HK-2 (cell line): Measurements from ENCODE around the gene PELI2.
"Not testable (repeated sequence)": the region's sequence is repeated elsewhere in the genome, so short reads cannot be mapped to it uniquely, and the experiment has no call there.

ENCODE experiments used
- DNase-seq: peaks from one replicate; pipeline ENCODE4 v3.0.0-alpha.2; 2018; ENCODE audit not compliant: unreplicated experiment

Gene PELI2

GRCh38 chr14:56143025-56143424 is 24.8 kb downstream of the PELI2 start:
- no peak for DNase-seq

GRCh38 chr14:56144176-56144575 is 26.0 kb downstream of the PELI2 start:
- no peak for DNase-seq

GRCh38 chr14:56145181-56145769 is 27.1 kb downstream of the PELI2 start:
- DNase-seq: no peak

- DNase-seq: no peak
Measured at GRCh38 chr14:56145965-56146364, 27.8 kb downstream of the PELI2 start.

GRCh38 chr14:56147449-56147848 is 29.2 kb downstream of the PELI2 start:
- DNase-seq: no peak

- no peak for DNase-seq
Measured at GRCh38 chr14:56147986-56148901, 30.0 kb downstream of the PELI2 start.

GRCh38 chr14:56149151-56149550 is 30.9 kb downstream of the PELI2 start:
- DNase-seq: no peak

GRCh38 chr14:56149995-56150394 is 31.8 kb downstream of the PELI2 start:
- no peak for DNase-seq

- no peak for DNase-seq
Measured at GRCh38 chr14:56150645-56151345, 32.6 kb downstream of the PELI2 start.

GRCh38 chr14:56152221-56152620 is 34.0 kb downstream of the PELI2 start:
- no peak for DNase-seq

- no peak for DNase-seq
Measured at GRCh38 chr14:56153267-56153666, 35.1 kb downstream of the PELI2 start.

GRCh38 chr14:56154321-56154720 is 36.1 kb downstream of the PELI2 start:
- no peak for DNase-seq

- DNase-seq: no peak
Measured at GRCh38 chr14:56156096-56156495, 37.9 kb downstream of the PELI2 start.

GRCh38 chr14:56159066-56159465 is 40.9 kb downstream of the PELI2 start:
- no peak for DNase-seq

- no peak for DNase-seq
Measured at GRCh38 chr14:56160088-56160487, 41.9 kb downstream of the PELI2 start.

- no peak for DNase-seq
Measured at GRCh38 chr14:56161658-56162057, 43.4 kb downstream of the PELI2 start.

GRCh38 chr14:56162476-56162875 is 44.3 kb downstream of the PELI2 start:
- no peak for DNase-seq

GRCh38 chr14:56166579-56166978 is 48.4 kb downstream of the PELI2 start:
- not testable (repeated sequence) for DNase-seq

GRCh38 chr14:56168007-56168616 is 49.9 kb downstream of the PELI2 start:
- no peak for DNase-seq

GRCh38 chr14:56170028-56170427 is 51.8 kb downstream of the PELI2 start:
- DNase-seq: no peak

GRCh38 chr14:56170877-56171422 is 52.7 kb downstream of the PELI2 start:
- no peak for DNase-seq

GRCh38 chr14:56172074-56172473 is 53.9 kb downstream of the PELI2 start:
- no peak for DNase-seq
